GM18507 (cell line): Measurements from ENCODE around the gene IL33.
"Not testable (repeated sequence)": the region's sequence is repeated elsewhere in the genome, so short reads cannot be mapped to it uniquely, and the experiment has no call there.

ENCODE experiments used
- DNase-seq: peaks from one replicate; pipeline ENCODE4 v3.0.0; 2011; ENCODE audit warnings: low read depth; ENCODE audit not compliant: insufficient read length; ENCODE audit errors: extremely low spot score
- FAIRE-seq: peaks from 2 replicates; lab custom pipeline; 2011; peaks lifted over from hg19 to GRCh38; lab: Jason Lieb, UNC

IL33 gene

DNA sequence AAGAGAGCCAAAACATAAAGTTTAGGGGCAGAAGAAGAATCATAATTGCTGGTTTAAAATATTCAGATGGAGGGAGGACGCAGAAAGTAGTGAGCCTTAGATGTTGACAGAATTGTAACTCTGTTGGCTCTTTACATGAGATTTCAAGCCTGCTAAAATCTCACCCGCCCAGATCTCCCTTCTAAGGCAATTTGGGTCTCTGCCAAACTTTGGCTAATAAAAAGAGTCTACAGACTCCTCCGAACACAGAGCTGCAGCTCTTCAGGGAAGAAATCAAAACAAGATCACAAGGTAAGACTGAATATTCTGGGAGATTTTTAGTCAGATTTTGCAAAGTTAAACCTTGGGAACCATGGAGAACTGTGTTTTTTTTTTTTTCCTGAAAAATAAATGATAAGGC is at the start of gene IL33:
Gene IL33 (plus strand): TSS at position 246 of the 400 bp plus-strand sequence. CDS start 25,888 bp downstream, outside the sequence.
- FAIRE-seq (no peak), DNase-seq (no peak)

GRCh38 chr9:6171667-6172066 is 43.9 kb upstream of the IL33 start:
- DNase-seq: no peak
- no peak for FAIRE-seq

- DNase-seq (no peak), FAIRE-seq (no peak)
Observed at GRCh38 chr9:6173914-6174313, 41.7 kb upstream of the IL33 start.

GRCh38 chr9:6182549-6183226 is 32.9 kb upstream of the IL33 start:
- not testable (repeated sequence) for DNase-seq, FAIRE-seq

DNA sequence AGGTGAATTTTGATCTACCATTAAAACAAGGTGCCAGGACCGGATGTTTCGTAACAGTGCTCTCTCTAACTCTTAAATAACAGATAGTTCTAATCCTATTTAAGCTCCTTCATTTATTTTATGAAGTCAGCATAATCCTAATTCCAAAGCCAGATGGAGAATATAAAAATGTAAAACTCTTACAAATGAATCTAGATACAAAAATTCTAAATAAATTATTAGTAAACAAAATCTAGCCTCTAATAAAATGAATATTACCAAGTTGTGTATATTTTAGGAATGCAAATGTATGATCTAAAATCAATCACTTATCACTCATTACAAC is 32.4 kb upstream of the IL33 start:
- DNase-seq: no peak
- FAIRE-seq: no peak

GRCh38 chr9:6183627-6184026 is 32.0 kb upstream of the IL33 start:
- DNase-seq (no peak), FAIRE-seq (no peak)

- FAIRE-seq (peak; percentile 92), DNase-seq (peak; percentile 36)
Observed at GRCh38 chr9:6184749-6185645, 30.6 kb upstream of the IL33 start.

GRCh38 chr9:6186691-6187090 is 28.9 kb upstream of the IL33 start:
- FAIRE-seq: peak; percentile 26

GRCh38 chr9:6187272-6187671 is 28.3 kb upstream of the IL33 start:
- DNase-seq (no peak), FAIRE-seq (no peak)

More at GRCh38 chr9:6186691-6187090, 28.9 kb upstream of the IL33 start:
- DNase-seq: no peak

DNA sequence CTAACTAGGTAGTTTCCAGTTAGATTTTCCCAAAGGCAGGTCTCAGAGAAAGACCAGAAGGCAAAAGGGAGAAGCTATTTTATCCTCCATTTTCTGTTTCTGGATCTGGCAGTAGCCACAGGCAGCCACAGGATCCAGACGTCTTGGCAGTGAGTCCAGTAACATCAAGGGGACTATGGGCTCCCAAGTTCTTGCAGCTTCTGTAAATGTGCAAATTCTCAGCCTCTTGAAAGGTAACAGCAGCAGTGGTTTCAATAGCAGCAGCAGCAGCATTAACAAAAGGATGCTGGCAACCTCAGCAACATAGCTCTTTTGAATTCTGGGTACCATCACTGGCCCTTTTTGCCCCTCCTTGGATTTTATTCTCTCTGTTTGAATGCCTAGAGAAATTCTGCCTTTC is 27.1 kb upstream of the IL33 start:
- FAIRE-seq (no peak), DNase-seq (no peak)

GRCh38 chr9:6188906-6189305 is 26.7 kb upstream of the IL33 start:
- FAIRE-seq (no peak), DNase-seq (no peak)

DNA sequence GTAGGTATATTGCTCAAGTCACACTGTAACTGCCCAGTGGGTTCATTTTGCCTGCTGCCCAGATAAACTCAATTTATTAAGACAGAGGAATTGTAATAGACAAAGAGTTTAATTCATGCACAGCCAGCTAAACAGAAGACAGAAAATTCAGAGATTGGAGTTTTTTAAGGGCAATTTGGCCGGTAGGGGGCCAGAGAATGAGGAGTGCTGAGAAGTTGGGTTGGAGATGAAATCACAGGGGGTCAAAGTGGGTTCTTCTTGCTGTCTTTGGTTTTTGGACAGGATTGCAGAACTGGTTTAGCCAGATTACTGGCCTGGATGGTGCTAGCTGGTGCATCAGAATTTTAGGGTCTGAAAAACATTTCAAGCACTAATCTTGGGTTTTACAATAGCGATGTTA is 20.7 kb upstream of the IL33 start:
- FAIRE-seq: no peak
- no peak for DNase-seq

- DNase-seq: no peak
- no peak for FAIRE-seq
Observed at GRCh38 chr9:6195714-6196360, 19.8 kb upstream of the IL33 start.

DNA sequence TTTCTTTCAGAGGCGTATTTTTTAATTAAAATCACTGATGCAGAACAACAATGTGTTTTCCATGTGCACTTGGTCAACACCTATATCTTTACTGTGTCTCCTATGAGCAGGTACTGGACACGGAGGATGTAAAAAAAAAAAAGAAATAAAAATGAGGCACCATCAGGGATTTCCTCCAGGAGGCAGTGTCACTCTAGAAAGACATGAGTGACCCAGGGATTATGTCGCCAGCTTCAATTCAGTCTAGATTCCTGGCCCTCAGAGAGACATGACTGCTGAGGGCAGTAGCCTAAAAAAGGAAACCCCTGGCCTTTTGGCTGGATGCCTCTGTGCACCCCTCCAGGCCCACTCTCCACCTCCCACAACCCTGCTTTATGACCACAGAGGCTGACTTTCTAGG is 18.3 kb upstream of the IL33 start:
- no peak for FAIRE-seq
- DNase-seq: no peak

GRCh38 chr9:6198251-6198650 is 17.4 kb upstream of the IL33 start:
- FAIRE-seq (no peak), DNase-seq (no peak)

- DNase-seq: no peak
- FAIRE-seq: no peak
Observed at GRCh38 chr9:6199596-6199995, 16.0 kb upstream of the IL33 start.

- FAIRE-seq (no peak), DNase-seq (no peak)
Observed at GRCh38 chr9:6200761-6201160, 14.8 kb upstream of the IL33 start.

DNA sequence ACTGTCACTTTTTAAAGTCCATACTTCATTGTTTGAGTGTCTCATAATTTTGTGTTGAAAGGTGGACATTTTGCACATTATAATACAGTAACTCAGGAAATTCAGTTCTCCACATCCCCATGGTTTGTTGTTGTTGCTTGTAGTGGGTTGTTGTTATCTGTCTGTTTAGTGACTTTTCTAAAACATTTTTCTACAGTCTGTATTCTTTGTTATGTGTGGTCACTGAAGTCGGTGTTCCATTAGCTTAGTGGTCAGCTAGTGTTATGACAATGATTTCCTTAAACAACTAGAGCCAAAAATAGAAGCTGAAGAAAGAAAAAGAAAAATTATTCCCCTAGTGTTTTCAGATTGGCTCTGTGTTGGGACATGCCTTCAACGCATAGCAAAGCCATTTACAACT is 5.6 kb upstream of the IL33 start:
- DNase-seq: no peak
- FAIRE-seq: no peak

DNA sequence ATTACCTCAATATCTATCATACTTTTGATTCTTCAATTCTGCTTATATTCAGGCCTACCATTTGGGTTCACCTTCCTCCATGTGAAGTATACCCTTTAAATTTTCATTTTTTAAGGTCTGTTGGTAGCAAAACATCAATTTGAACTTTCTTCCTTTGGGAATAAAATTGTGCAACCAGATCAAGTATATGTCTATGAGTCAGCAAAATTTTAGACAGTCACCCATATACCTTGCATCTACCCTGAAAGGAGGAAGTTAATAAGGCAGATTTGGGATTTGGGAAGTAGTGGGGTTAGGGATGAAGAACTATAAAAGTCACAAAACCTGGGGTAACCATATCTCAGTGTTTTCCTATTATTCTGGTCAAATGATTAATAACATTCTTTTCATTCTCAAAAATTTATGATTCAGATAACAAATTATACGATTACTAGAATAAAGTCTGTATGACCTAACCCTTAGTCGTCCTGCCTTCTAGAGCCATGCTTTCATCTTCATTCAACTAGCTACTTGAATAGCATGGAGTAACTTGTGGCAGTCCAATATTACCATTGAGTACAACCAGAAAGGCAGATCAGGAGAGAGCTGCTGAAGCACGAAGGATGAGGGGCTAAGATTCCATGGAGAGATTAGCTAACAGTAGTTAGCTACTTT is 2.8 kb upstream of the IL33 start:
- no peak for DNase-seq
- FAIRE-seq: no peak

DNA sequence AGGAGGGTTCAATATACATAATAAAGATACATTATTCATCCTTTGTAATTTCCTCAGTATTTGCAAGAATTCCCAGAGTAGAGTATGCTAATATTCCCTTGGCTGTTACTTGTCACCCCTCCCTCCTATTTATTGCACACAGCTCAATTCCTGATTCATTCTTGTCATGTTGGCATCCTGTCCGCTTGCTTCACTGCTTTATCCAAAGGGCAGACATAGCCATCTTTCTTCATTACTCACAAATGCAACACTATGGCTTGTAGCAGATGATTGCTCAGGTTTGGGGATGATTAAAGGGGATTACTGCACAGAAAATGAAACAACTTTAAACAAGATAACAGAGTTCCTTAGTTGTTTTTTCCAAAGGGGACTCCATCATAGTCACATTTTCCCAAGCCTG is 1.2 kb upstream of the IL33 start:
- FAIRE-seq (no peak), DNase-seq (no peak)
